Spleen (tissue), 7 donors: ENCODE measurements around the gene LY86.

Source experiments
- CTCF ChIP-seq, 11 experiments: fragments of 200-600 bp in 7 of 11; fragments of 450-650 bp in 4 of 11; sonication (generic) in 4 of 11; IDR thresholded peaks in 8 of 11; conservative IDR thresholded peaks in 3 of 11; 1 replicate in 7 of 11; 2 replicates in 4 of 11; pipeline versions ENCODE4 v1.4.0 to v1.8.0; 2016 to 2021; ENCODE audit warnings: antibody characterized with exemption in 11 of 11, inconsistent platforms in 4 of 11, mild to moderate bottlenecking in 1 of 11
- POLR2A ChIP-seq, 3 donors: fragments of 450-650 bp; IDR thresholded peaks; one replicate each; pipeline ENCODE4 v1.5.1; 2017; ENCODE audit warnings: antibody characterized with exemption in 3 of 3, mild to moderate bottlenecking in 1 of 3
- POLR2AphosphoS5 ChIP-seq, 3 donors: sonication (generic); formaldehyde crosslinking; IDR thresholded peaks; one replicate each; pipeline ENCODE4 v1.5.1; 2017; ENCODE audit warnings: antibody characterized with exemption in 3 of 3
- donor health status: DM: no; HTN: no; CAD: no; lungs with moderate emphysema.
- donor health status: DM: no; HTN: no; CAD: no.
- donor health status: DM: no; HTN: no; CAD: no.

GRCh38 chr6:6620766-6621425, 32.4 kb downstream of the LY86 start:
- no peak for TF ChIP-seq CTCF (IDR thresholded peaks at IDR 0.05 in 8 of 11, conservative IDR thresholded peaks at IDR 0.05 in 3 of 11)
- TF ChIP-seq POLR2A (IDR thresholded peaks at IDR 0.05): no peak
- TF ChIP-seq POLR2AphosphoS5 (IDR thresholded peaks at IDR 0.05): no peak
